Embryonic facial prominence (tissue), 1 donor: ENCODE measurements around the gene KCNIP1.

ENCODE experiments used
- DNase-seq: peaks from one replicate; pipeline ENCODE4 v3.0.0-alpha.2; 2016; ENCODE audit errors: extremely low spot score

The KCNIP1 gene

DNA sequence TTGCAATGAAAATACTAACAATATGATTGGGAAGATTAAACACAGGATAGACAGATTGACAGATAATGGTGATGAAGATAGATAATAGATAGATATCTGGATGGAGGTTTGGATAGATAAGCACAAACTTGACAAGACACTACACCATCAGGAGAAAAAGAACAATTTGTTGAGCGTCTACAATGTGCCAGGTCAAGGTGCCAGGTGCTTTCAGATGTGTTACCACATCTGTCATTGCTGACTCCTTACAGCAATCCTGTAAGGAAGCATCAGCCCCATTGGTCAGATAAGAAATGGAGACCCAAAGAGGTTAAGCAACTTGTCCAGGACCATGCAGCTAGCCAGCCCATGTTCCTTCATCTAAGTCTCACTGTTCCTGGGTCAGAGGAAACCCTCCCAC is 278.1 kb downstream of the KCNIP1 start:
- DNase-seq = no peak

DNA sequence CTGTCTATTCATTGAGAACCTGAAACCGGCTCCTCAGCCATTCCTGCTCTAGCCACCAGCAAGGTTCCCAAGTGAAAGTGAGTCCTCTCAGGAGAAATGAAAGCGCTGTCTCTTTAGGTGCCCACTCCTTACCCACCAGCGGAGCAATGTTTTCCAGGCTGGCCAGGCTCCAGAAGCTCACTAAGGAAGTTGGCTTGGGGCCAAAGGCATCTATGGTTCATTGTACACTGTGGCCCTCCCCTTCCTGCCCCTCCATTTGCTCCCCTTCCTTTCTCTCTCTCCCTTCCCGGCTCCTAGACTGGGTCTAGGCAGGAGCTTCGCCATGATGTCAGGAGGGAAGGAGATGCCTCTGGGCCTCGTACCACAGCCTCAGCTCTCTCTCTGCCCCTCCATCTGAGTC is 278.6 kb downstream of the KCNIP1 start:
- DNase-seq = no peak

DNA sequence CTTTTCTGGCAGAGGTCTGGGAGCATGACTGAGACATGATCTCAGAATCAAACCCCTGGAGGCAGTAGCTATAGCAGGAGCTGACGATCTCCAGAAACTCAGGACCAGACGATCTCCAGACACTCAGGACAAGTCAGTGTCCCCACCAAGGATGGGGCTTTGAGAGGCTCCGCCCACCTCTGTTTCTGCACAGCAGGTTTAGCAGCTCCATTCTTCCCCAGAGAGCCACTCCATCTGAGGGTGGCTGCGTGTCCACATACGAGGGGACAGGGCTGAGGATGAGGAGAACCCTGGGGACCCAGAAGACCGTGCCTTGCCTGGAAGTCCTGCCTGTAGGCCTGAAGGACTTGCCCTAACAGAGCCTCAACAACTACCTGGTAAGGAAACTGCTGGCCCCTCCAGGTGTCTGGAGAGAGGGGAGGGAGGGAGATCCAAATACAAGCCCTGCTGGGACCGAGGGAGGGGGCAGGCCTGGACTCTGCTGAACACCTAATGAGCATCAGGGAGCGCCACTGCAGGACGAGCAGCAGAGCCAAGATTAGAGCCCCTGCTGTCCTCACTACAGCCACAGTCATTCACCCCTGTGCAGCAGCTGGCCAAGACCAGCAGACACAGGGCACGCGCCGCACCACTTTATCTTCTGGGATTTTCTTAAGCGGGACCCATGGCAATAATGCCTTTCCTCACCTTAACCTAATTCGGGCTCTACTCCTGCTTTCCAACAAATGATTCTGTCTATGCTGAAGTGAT is 279.9 kb downstream of the KCNIP1 start, which contains the start of gene GABRP:
TSS of gene GABRP (plus strand) at position 228 of the 750 bp plus-strand sequence. CDS start 4,891 bp downstream, outside the sequence.
- no peak for DNase-seq

DNA sequence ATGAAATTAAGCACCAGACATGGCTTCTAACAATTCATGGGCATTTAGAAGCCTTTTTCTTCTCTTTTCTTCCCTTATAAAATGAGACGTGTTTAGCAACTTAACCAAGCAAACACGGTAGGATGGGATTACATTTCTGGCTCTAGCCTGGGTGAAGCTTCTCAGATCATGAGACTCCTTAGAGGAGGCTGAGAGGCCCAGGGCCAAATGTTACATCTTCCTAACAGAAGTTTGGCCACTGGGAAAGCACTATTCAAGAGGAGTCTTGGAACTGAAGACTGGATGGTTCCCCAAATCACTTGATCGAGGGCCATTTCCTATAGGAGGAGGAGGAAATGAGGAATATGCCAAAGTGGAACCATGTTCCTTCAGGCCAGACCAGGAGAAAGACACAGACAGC is 281.6 kb downstream of the KCNIP1 start:
- DNase-seq = no peak
